D341Med (cell line): ENCODE data around the gene PEX11A.
"Not testable (repeated sequence)": the region's sequence is repeated elsewhere in the genome, so short reads cannot be mapped to it uniquely, and the experiment has no call there.

ENCODE experiments used
- DNase-seq: peaks from one replicate; pipeline ENCODE4 v3.0.0; 2012; ENCODE audit warnings: low spot score

The PEX11A gene, protein sequence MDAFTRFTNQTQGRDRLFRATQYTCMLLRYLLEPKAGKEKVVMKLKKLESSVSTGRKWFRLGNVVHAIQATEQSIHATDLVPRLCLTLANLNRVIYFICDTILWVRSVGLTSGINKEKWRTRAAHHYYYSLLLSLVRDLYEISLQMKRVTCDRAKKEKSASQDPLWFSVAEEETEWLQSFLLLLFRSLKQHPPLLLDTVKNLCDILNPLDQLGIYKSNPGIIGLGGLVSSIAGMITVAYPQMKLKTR

DNA sequence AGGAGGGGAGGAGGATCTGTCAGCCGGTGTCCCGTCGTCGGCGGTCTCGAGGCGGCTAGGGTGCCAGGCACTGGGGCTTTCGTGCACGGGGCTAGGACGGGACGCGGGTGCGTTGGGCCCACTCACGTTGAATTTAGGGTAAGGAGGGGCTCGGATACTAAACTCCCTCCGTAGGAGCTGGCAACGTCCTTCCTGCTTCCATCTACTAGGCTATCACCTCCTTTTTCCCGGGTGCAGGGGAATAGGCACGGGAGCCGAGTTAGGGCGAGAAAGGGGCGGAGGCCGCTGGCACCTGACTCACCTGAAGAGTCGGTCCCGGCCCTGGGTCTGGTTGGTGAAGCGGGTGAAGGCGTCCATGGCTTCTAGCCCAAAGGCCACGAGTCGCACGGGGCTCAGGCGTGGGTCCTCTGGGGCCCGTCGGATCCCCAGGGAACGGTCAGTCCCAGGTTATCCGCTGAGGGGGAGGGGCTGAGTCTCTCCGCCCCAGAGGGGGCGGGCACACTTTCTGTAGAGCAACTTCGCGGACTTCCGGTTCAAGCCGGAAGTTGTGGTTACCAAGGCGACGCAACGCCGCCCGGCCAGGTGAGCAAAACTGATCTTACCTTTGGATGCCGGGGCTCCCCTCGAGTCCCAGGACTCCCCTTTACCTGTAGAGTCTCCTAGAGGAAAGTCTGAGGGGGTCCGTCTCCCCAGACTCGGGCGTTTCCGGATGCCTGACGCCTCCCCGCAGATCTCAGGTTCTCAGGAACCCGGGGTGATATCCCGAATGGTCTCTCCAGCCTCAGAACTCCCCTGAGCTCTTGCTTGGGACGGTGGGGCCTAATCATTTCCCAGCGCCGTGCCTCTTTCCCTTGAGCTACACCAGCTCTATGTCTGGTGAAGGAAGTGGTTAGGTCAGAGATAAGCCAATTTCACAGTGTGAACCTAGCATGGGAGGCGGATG, at the start of gene PEX11A, which contains the start of gene WDR93:
TSS of gene PEX11A (minus strand) at position 479 of the 943 bp plus-strand sequence. CDS start at position 357, 122 bp downstream.
TSS of gene WDR93 (plus strand) at position 536 of the 943 bp plus-strand sequence. CDS start 10,936 bp downstream, outside the sequence.
- DNase-seq, result peak; percentile 78

DNA sequence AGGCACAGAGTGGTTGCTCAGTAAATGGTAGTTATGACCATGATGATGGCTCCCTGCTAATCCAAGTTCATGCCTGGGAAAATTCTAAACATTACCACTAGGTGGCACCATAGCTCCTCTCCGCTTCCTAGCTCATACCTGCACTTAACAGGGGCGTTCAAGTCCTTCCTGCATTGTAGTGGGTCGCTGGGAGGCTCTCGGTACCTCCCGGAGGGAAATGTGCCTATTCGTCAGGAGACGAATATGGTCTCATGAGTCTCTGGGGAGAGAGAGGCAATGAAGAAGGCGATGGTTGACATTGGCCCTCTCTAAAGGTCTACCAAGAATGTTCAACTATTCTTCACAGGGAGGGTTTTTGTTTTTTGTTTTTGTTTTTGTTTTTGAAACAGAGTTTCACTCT, 49.6 kb upstream of the PEX11A start:
- DNase-seq, result peak; percentile 79

DNA sequence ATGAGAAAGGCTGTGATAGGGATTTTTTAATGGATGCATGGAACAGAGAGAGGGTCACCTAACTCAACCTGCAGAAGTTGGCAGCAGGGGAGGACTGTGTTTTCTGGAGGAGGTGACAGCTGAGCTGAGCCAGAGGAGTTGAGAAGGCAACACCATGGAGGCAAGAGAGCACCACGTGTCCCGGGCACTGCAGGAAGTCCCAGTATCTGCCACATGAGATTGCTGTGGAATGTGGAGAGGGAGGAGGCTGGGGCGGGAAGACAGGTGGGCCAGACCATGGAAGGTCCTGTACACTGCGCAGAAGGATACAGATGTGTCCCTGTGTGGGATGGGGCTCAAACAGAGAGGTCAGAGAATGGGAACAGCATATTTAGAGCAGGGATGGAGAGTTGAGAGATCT, 45.2 kb upstream of the PEX11A start:
- DNase-seq, result no peak

DNA sequence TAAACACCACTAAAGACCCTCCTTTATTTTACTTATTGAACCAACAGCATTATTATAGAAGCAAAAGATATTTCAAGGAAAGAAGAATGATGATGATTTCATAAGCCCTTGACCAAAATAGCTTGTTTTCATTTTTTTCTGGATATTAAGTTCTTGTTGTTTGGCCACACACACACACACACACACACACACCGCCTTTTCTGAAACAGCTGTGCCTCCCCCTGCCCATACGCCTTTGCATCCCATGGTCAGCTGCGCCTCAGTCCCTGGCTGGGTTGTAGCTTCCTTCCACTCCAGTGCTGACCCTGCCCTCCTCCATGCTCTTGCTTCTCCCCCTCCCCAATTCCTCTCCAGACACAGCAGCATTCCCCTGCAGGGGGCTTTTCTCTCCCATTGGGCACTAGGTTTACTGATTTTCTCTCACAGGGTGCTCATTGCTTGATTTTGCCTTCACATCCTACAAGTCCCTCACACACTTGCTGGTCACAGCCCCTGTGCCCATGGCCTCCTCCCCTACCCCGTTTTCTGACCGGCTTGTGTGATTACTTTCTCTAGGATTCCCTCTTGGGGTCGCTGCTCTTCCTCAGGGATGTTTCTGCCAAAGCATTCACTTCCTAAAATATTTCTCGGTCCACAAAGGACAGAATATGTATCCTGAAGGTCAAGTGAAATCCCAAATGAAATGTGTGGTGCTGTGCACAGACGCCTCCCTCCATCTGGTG, 42.1 kb upstream of the PEX11A start:
- DNase-seq, result no peak

DNA sequence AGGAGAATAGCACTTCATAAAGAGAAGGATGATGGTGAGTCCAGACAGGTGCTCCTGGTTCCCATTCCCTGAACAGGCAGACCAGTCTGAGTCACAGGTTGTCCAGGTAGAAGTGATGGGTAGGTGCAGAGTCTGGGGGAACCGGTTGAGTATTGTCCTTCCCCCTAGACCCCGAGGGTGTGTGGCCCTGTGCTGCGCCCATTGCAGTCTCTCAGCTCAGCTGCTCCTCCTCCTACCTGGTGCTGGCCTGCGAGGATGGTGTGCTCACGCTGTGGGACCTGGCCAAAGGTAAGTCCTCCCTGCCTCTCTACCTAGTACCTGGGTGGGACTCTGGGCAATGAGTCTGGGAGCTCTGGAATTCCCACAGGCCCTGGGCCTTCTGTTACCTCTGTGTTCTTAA, 40.7 kb upstream of the PEX11A start:
- DNase-seq, result no peak

DNA sequence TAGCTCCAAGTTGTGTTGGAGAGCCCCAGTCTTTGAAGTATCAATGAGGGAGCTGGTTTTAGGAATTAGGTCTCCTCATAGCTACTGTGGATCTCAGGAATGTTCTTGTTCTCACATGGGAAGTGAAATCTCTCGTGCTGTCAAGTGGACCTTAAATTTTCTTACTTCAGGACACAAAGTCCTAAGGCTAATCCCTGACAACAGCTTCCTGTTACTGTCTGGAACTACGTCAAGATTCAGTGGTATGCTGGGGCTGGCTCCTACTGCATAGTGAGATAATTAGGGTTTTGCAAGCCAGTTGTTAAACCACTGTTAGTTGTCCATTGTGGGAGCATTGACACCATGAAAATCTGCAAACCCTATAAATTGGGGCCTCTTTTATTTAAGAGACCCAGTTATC, 37.7 kb upstream of the PEX11A start:
- no peak for DNase-seq

DNA sequence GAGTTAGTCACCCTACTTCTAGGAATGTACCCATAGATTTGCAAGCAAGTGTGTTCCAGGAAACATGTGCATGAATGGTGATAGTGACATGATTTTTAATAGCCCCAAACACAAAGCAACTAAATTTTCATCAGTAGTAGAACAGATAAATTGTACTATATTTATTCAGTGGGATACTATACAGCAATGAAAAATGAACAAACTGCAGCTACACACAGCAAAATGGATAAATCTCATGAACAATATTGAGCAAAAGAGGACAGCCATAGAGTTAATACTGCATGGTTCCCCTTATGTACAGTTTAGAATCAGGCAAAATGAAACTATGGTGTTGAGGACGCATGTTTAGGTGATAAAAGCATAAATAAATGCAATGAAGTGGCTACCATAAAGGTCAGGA, 34.5 kb upstream of the PEX11A start:
- no peak for DNase-seq

DNA sequence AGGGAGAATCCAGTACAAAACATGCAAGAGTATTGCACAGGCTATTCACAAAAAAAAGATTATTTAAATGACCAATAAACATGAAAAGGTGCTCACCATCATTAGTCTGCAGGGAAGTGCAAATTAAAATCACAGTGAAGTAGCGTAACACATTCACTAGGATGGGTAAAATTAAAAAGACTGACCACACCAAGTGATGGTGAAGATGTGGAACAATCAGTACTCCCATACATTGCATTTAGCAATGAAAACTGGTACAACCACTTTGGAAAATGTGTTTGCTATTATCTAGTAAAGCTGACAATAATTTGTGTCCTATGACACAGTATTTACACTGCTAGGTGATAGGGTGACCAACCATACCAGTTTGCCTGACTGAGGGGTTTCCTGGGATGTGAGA, 34.1 kb upstream of the PEX11A start:
- no peak for DNase-seq

DNA sequence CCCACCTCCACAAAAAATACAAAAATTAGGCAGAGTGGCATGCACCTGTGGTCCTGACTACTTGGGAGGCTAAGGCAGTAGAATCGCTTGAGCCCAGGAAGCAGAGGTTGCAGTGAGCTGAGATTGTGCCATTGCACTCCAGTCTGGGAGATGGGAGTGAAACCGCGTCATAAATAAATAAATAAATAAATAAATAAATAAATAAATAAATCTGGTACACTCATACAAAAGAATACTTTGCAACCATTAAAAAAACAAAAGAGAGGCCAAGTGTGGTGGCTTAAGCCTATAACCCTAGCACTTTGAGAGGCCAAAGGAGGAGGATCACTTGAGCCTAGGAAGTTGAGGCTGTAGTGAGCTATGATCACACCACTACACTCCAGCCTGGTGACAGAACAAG, 32.5 kb upstream of the PEX11A start:
- no peak for DNase-seq

DNA sequence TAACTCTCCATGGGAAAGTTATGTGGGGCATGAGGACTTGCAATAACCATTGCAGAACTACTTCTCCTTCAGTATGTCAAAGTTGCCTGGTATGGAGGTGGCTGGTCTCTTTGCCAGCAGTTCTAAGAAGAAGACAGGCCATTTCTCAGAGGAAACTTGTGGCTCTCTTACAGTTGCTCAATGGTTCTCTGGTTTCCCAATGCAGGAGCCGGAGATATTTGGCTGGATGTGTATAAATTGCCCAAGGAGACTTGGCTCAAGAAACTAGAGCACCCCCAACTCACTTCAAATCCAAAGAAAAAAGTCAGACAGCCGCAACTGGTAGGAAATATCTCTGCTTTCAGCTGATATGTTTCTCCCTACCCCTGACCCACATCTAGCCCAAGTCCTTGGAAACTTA, 24.2 kb upstream of the PEX11A start:
- DNase-seq, result no peak

DNA sequence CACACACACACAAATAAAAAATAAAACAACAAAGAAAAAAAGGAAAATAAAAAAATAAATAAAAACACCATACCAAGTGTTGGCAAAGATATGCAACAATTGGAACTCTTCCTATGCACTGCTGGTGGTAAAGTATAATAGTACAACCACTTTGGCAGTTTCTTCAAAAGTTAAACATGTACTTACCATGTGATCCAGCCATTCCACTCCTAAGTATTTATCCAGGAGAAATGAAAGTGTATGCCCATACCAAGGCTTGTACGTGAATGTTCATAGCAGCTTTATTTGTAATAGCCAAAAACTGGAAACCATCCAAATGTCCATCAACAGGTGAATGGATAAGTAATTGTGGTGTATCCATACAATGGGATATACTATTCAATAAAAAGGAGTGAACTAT, 17.0 kb upstream of the PEX11A start:
- DNase-seq, result no peak

DNA sequence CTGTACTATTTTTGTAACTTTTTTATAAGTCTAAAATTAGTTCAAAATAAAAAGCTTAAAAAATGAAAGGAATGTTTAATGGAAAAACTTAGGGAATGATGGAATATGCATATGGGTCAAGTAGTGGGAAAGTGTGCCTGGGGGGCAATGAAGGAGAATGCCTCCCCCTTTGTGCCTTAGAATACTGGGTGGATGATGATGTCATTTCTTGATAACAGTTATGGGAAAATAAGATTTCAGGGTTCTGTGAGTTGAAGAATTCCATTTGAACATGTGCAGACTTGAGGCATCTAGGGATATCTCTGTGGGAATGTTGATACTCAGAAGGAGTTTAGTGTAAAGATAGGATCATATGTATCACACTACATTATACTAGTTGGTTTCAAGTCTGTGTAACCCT, 13.9 kb upstream of the PEX11A start:
- DNase-seq, result no peak

DNA sequence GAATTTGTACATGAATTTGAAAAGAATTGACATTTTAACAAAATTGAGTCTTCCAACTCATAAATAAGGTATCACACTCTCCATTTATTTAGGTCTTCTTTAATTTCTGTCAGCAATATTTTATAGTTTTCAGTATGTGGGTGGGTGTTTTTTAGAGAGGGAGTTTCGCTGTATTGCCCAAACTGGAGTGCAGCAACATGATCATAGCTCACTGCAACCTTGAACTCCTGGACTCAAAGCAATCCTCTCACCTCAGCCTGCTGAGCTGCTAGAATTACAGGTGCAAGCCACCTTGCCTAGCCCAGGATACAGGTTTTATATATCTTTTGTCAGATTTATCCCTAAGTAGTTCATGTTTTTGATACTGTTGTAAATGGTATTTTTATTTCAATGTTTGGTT, 4.6 kb upstream of the PEX11A start:
- DNase-seq, result no peak

DNA sequence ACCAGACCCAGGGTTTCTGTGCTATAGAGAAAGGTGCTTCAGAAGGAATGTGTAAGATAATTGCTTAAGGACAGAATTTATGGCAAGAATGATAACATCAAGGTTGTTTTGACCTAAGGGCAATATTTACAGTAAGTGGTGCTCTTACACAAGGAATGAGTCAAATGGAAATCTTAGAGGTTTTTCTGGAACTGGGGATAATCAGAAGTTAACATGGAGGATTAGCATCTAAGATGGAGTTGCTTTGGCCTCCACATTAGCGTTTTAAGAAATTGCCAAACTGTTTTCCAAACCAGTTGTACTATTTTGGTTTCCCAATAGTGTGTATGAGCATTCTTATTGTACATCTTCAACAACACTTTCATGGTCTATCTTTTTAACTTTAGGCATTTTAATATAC, 3.1 kb upstream of the PEX11A start:
- no peak for DNase-seq

DNA sequence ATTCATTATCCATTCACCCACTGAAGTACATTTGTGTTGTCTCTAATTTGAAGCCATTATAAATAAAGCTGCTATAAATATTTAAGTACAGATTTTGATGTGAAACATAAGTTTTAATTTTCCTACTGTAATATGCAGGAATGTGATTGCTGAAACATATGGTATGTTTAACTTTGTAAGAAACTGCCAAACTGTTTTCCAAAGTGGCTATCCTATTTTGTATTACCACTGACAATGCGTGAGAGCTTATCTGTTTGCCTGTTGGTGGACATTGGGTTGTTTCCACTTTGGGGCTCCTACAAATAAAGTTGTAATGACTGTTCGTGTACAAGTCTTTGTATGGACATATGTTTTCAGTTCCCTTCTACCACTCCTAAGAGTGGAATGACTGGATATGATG, 2.5 kb upstream of the PEX11A start:
- no peak for DNase-seq

DNA sequence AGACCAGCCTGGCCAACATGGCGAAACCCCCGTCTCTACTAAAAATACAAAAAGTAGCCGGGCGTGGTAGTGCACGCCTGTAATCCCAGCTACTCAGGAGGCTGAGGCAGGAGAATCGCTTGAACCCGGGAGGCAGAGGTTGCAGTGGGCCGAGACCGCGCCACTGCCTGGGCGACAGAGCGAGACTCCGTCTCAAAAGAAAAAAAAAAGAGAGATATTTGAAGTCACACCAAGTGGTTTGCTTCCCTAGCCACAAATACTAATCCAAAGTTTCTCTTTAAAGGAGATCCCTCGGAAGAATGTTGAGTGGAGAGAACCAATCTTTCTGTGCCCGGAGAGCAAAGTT, 651 bp downstream of the PEX11A start:
- not testable (repeated sequence) for DNase-seq

DNA sequence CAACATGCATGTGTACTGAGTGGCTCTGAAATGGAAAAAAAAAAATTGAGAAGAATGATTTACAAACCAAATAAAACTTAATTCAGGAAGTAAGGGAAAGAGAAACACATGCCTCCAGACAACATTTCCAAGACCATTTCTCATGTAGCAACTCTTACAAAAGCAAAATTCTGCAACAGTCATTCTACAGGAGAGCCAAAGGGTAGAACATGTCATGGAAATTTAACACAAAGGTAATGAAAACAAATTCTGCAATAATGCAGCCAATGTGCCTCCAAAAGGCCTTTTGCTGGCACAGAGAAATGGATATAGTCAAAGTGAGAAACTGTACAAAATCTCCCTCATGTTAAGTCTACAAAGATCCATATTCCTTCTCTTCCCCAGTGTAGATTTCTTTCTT, 4.0 kb downstream of the PEX11A start:
- DNase-seq, result no peak

DNA sequence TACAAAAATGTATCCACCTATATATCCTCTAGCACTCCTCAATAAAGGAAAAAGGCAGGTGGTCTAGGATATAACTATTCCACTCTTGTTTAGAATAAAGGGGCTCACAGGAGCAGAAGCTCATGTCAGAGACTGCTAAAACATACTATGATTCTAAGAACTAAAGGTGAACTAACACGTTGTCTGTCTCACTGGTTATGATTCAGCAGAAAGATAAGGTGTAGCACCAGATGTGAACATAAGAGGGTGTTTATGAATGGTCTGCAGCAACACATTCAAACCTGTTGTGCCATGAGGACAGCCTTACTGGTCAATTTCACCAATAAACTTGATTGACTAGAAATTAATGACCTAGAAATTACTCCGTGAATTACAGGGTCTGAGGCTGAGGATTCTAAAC, 4.6 kb downstream of the PEX11A start:
- DNase-seq, result no peak

DNA sequence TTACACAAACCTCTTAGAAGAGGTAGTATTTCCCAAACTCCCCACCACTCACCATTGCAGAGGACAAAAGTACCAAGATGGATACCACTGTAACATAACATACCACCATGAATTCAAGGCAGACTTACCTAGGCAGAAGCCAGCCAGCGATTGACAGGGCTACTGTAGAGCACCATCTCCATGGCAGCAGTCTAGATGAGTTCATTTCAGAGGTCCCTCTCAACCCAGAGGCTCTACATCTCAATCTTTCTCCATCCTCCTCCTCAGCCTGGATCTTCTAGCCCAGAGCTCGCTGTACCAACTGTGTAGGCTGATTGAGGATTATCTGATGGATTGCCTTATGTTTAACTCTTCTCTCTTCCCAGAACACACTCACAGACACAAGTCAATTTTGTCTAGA, 9.4 kb downstream of the PEX11A start:
- DNase-seq, result no peak

DNA sequence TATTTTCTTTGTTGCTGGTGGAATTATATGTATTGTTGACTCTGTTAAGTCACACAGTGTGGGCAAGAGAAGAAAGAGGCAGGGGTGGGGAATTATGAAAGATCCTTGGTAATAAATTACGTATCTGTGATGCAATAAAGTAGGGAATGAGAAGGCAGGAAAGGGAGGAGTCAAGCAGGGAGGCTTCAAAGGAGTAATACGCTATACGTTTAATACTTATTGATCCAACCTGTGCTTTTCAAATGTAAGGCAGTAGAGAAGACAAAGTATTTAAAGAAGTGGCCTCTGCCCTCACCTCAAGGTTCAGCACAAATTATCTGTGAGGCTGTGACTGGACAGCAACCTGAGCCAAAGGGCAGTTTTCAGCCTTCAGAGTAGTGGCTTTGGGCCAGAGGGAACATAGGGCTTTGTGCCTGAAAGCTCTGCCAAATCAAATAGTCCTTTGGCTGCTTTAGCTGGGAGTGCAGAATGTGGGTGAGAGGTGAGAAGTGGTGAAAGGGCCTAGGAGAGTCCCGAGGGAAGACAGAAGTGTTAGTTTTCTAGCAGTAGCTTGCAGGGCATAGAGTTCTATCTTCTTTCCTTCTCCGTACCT, 10.2 kb downstream of the PEX11A start:
- DNase-seq, result no peak

DNA sequence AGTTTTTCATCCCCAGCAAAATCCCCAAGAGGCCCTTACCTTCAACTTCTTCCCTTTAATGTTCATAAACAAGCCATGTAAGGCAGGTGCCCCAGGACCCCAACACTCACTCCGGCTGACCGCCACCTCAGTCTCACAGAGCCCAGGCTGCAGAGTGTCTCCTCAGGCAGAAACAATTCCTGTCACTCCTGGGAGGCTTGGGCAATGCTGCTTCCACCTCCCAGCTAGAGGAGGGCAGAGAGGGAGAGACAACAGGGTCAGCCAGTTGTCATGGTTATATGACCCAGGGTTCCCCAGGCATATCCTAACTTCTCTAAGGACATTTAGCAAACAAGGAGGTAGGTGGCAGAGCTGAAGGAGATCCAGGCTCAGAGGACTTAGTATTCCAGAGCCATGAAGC, 11.3 kb downstream of the PEX11A start, which contains the start of gene PLIN1:
TSS of gene PLIN1 (minus strand) at position 156 of the 400 bp plus-strand sequence. CDS start 1,878 bp downstream, outside the sequence.
- DNase-seq, result no peak

DNA sequence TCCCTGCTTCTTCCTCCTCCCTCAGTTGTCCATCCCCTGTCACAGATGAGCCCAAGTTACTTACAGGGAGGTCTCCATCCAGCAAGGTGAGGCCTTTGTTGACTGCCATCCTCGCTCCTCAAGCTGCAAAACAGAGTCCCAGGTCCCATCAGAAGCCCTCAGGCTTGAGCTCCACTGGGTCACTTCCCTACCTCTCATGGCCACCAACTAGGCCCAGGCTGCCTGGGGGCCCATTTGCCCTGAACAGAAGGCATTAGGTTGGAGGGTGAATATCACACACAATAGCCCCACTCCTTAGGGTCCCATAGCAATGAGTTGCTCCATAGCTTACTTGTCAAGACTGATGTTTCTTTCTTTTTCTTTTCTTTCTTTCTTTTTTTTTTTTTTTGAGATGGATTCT, 13.2 kb downstream of the PEX11A start:
- no peak for DNase-seq
